ENCODE data around the gene PPIB. TPM values are rescaled to one million over a fixed set of nuclear protein-coding genes. Genes with fewer than 3 reads are reported as not detected.

PPIB gene
- total RNA-seq, 1 experiment from 2014 or later: 453 TPM

- peaks cover 0 to 5% of the 10 kb centered on the region in 2 experiments; a peak in 1 of 4 replicates for H3K4me1 ChIP-seq (ENCODE audit: control insufficient read depth in 1 of 2, insufficient read depth in 2 of 2, low read length in 2 of 2)
- intact Hi-C loops (cut with micrococcal nuclease): loop anchor here (1.0 to 2.0 kb wide), 2 partner anchors 146 to 471 kb away; partner anchors contain the start of gene CSNK1G1
- no peaks in the 10 kb centered on the region for H3K9me2 ChIP-seq (ENCODE audit: insufficient read depth)
- H3K4me3 ChIP-seq (replicated peaks in 1 of 2; ENCODE audit: low read depth in 1 of 2, low read length in 2 of 2): no peak overlapping the region
- peak; percentile 33 for DNase-seq (ENCODE audit: low read depth, low spot score)
- no peaks in the 10 kb centered on the region for H3K9me3 ChIP-seq (ENCODE audit: control insufficient read depth in 1 of 2, insufficient read depth in 1 of 2, low read depth in 1 of 2, low read length in 2 of 2)
- RAD21 ChIA-PET (ENCODE audit: low non-redundant PET in 1 of 2, low total read pairs in 2 of 2, uncharacterized antibody in 2 of 2, unreplicated experiment in 2 of 2): interaction anchor here in 1 of 2 experiments (0.6 kb wide), 1 partner anchor 602 kb away, joined by 4 read pairs; no protein-coding TSS in a partner anchor
- peak; percentile 66 for ATAC-seq
- H3K27me3 ChIP-seq (ENCODE audit: insufficient read depth, low read length): no peaks in the 10 kb centered on the region
- 0 out of 2 replicates have a peak, but pooled peaks cover 2% of the 10 kb centered on the region for H3K79me2 ChIP-seq (ENCODE audit: insufficient read depth, low read length)
- H3K4me2 ChIP-seq (ENCODE audit: low read length): no peak overlapping the region
- H3K36me3 ChIP-seq (ENCODE audit: control insufficient read depth in 1 of 2, insufficient read depth in 2 of 2, low read length in 2 of 2): peaks cover 5 to 10% of the 10 kb centered on the region in 2 experiments; a peak in 2 of 4 replicates
- CTCF ChIA-PET: interaction anchor here (0.8 to 1.6 kb wide), 7 partner anchors 9 to 518 kb away, joined by 3 to 13 read pairs (median 5); partner anchors contain the start of gene CSNK1G1
- TF ChIP-seq, protein P1, sequence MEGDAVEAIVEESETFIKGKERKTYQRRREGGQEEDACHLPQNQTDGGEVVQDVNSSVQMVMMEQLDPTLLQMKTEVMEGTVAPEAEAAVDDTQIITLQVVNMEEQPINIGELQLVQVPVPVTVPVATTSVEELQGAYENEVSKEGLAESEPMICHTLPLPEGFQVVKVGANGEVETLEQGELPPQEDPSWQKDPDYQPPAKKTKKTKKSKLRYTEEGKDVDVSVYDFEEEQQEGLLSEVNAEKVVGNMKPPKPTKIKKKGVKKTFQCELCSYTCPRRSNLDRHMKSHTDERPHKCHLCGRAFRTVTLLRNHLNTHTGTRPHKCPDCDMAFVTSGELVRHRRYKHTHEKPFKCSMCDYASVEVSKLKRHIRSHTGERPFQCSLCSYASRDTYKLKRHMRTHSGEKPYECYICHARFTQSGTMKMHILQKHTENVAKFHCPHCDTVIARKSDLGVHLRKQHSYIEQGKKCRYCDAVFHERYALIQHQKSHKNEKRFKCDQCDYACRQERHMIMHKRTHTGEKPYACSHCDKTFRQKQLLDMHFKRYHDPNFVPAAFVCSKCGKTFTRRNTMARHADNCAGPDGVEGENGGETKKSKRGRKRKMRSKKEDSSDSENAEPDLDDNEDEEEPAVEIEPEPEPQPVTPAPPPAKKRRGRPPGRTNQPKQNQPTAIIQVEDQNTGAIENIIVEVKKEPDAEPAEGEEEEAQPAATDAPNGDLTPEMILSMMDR (IDR thresholded peaks at IDR 0.05 in 2 of 3, conservative IDR thresholded peaks at IDR 0.05 in 1 of 3; ENCODE audit: borderline replicate concordance in 1 of 3, insufficient read depth in 1 of 3, low read depth in 2 of 3, low read length in 2 of 3): peak; percentile 35 to 76 (median 58); a peak in 5 of 6 replicates
- TF ChIP-seq EZH2 (IDR thresholded peaks at IDR 0.05) (no peak), FOSL1 (IDR thresholded peaks at IDR 0.05; ENCODE audit: low read depth) (no peak), ATF3 (IDR thresholded peaks at IDR 0.05) (0 out of 2 replicates have a peak, but pooled peaks have one; percentile 19), REST (IDR thresholded peaks at IDR 0.05; ENCODE audit: low read depth) (no peak), ELF1 (IDR thresholded peaks at IDR 0.05; ENCODE audit: borderline replicate concordance, low read depth) (0 out of 2 replicates have a peak, but pooled peaks have one; percentile 21), ZFX (IDR thresholded peaks at IDR 0.05) (no peak), CBX3 (IDR thresholded peaks at IDR 0.05; ENCODE audit: low read depth) (no peak), POLR2AphosphoS5 (IDR thresholded peaks at IDR 0.05; ENCODE audit: low read depth, low read length) (no peak), RAD21 (IDR thresholded peaks at IDR 0.05; ENCODE audit: low read depth) (peak; percentile 80)
- POLR2A ChIA-PET: no interaction called here
- H2AFZ ChIP-seq (ENCODE audit: low read depth, low read length, poor library complexity, severe bottlenecking): no peak overlapping the region
- H4K20me1 ChIP-seq (ENCODE audit: insufficient read depth): no peaks in the 10 kb centered on the region
- BruUV-seq (replicated peaks): no TSS peak
- H3K27ac ChIP-seq (ENCODE audit: low read depth, low read length): no peak overlapping the region
- no peak overlapping the region for H3K9ac ChIP-seq (ENCODE audit: low read length)
Observed at GRCh38 chr15:64209680-64210334, 47.0 kb upstream of the PPIB start.
